ENCODE data around the gene EPHA7. TPM values are rescaled to one million over a fixed set of nuclear protein-coding genes. Genes with fewer than 3 reads are reported as not detected.

Gene EPHA7
- total RNA-seq, 1 donor from 2014 or later = 55.4 TPM

GRCh38 chr6:93235775-93236174 is 183.6 kb downstream of the EPHA7 start:
- no peak for DNase-seq (ENCODE audit: low spot score)
- Mint-ChIP-seq H3K4me1 (ENCODE audit: low read depth) (peaks cover 5% of the 10 kb centered on the region), H3K27me3 (ENCODE audit: low read depth) (no peaks in the 10 kb centered on the region), H3K27ac (ENCODE audit: unreplicated experiment) (no peak overlapping the region), H3K9me3 (ENCODE audit: low read depth) (no peaks in the 10 kb centered on the region), H3K36me3 (ENCODE audit: low read depth) (no peaks in the 10 kb centered on the region), H3K4me3 (ENCODE audit: unreplicated experiment) (no peak overlapping the region)
- no peak for TF ChIP-seq CTCF (IDR thresholded peaks at IDR 0.05)

- Mint-ChIP-seq H3K4me1 (ENCODE audit: low read depth) (no peaks in the 10 kb centered on the region), H3K27me3 (ENCODE audit: low read depth) (no peaks in the 10 kb centered on the region), H3K9me3 (ENCODE audit: low read depth) (peaks cover 3% of the 10 kb centered on the region), H3K4me3 (ENCODE audit: unreplicated experiment) (no peak overlapping the region), H3K36me3 (ENCODE audit: low read depth) (no peaks in the 10 kb centered on the region), H3K27ac (ENCODE audit: unreplicated experiment) (no peak overlapping the region)
- TF ChIP-seq CTCF (IDR thresholded peaks at IDR 0.05) = no peak
- DNase-seq (ENCODE audit: low spot score) = no peak
Measured at GRCh38 chr6:93226822-93227221, 192.5 kb downstream of the EPHA7 start.

GRCh38 chr6:93222071-93222851 is 197.1 kb downstream of the EPHA7 start:
- H3K9me3 Mint-ChIP-seq (ENCODE audit: low read depth) = peaks cover 3% of the 10 kb centered on the region
- TF ChIP-seq CTCF (IDR thresholded peaks at IDR 0.05) = no peak
- H3K4me1 Mint-ChIP-seq (ENCODE audit: low read depth) = peaks cover 7% of the 10 kb centered on the region
- no peaks in the 10 kb centered on the region for H3K27me3 Mint-ChIP-seq (ENCODE audit: low read depth)
- H3K36me3 Mint-ChIP-seq (ENCODE audit: low read depth) = no peaks in the 10 kb centered on the region
- no peak overlapping the region for H3K4me3 Mint-ChIP-seq (ENCODE audit: unreplicated experiment)
- H3K27ac Mint-ChIP-seq (ENCODE audit: unreplicated experiment) = no peak overlapping the region
- no peak for DNase-seq (ENCODE audit: low spot score)

GRCh38 chr6:93219447-93219846 is 199.9 kb downstream of the EPHA7 start:
- no peak for DNase-seq (ENCODE audit: low spot score)
- Mint-ChIP-seq H3K4me3 (ENCODE audit: unreplicated experiment) (no peak overlapping the region), H3K36me3 (ENCODE audit: low read depth) (peaks cover 2% of the 10 kb centered on the region), H3K27ac (ENCODE audit: unreplicated experiment) (no peak overlapping the region), H3K27me3 (ENCODE audit: low read depth) (no peaks in the 10 kb centered on the region), H3K9me3 (ENCODE audit: low read depth) (peaks cover 18% of the 10 kb centered on the region), H3K4me1 (ENCODE audit: low read depth) (peaks cover 7% of the 10 kb centered on the region)
- TF ChIP-seq CTCF (IDR thresholded peaks at IDR 0.05) = no peak

- H3K27ac Mint-ChIP-seq (ENCODE audit: unreplicated experiment) = no peak overlapping the region
- peaks cover 7% of the 10 kb centered on the region for H3K4me1 Mint-ChIP-seq (ENCODE audit: low read depth)
- no peak for TF ChIP-seq CTCF (IDR thresholded peaks at IDR 0.05)
- peaks cover 16% of the 10 kb centered on the region for H3K9me3 Mint-ChIP-seq (ENCODE audit: low read depth)
- H3K36me3 Mint-ChIP-seq (ENCODE audit: low read depth) = peaks cover 2% of the 10 kb centered on the region
- no peak overlapping the region for H3K4me3 Mint-ChIP-seq (ENCODE audit: unreplicated experiment)
- DNase-seq (ENCODE audit: low spot score) = no peak
- no peaks in the 10 kb centered on the region for H3K27me3 Mint-ChIP-seq (ENCODE audit: low read depth)
Measured at GRCh38 chr6:93218096-93218495, 201.3 kb downstream of the EPHA7 start.
